ENCODE results near the gene EDARADD. TPM values are rescaled to one million over a fixed set of nuclear protein-coding genes. Genes with fewer than 3 reads are reported as not detected.

EDARADD gene
- total and polyA plus RNA-seq, 2 of the 8 experiments (the other 6 are each of a cell fraction or from before 2014, with no cell fraction given), result 3.4 to 6.1 TPM

GRCh38 chr1:236520445-236521005, 126.4 kb downstream of the EDARADD start:
- Histone ChIP-seq H3K23me2 (ENCODE audit: low read depth, low read length) (peaks cover 12% of the 10 kb centered on the region), H3K4ac (replicated peaks; ENCODE audit: insufficient read length, low read depth, low read length) (no peak overlapping the region), H3K4me2 (ENCODE audit: insufficient read depth in 1 of 2, low read depth in 2 of 2, low read length in 2 of 2) (no peak overlapping the region), H3K79me2 (ENCODE audit: control insufficient read depth in 1 of 2, insufficient read depth in 2 of 2, low read length in 2 of 2) (no peaks in the 10 kb centered on the region), H3K18ac (ENCODE audit: extremely low read depth, low read length) (no peak overlapping the region), H3K27ac (ENCODE audit: low read depth, low read length) (no peak overlapping the region), H4K20me1 (replicated peaks in 1 of 2; ENCODE audit: control insufficient read depth in 1 of 2, insufficient read depth in 2 of 2, low read length in 2 of 2) (no peaks in the 10 kb centered on the region), H3K56ac (replicated peaks; ENCODE audit: insufficient read length, low read depth, low read length) (no peak overlapping the region), H2AK5ac (ENCODE audit: low read depth, low read length) (no peak overlapping the region), H2BK5ac (ENCODE audit: low read depth, low read length) (no peak overlapping the region), H4K5ac (ENCODE audit: insufficient read length, low read depth, low read length) (no peak overlapping the region), H3K4me3 (ENCODE audit: extremely low read depth in 1 of 4, insufficient read depth in 2 of 4, low read depth in 3 of 4, low read length in 4 of 4) (no peak overlapping the region), H3K36me3 (ENCODE audit: control insufficient read depth in 2 of 4, insufficient read depth in 4 of 4, low read length in 3 of 4) (no peaks in the 10 kb centered on the region), H2BK15ac (ENCODE audit: low read length) (no peak overlapping the region), H4K91ac (replicated peaks; ENCODE audit: insufficient read length, low read length) (no peak overlapping the region), H3K9ac (replicated peaks in 1 of 4; ENCODE audit: extremely low read depth in 1 of 4, low read depth in 3 of 4, low read length in 3 of 4) (no peak overlapping the region), H3K14ac (ENCODE audit: insufficient read length) (no peak overlapping the region), H2BK20ac (ENCODE audit: low read length) (no peak overlapping the region), H3K79me1 (ENCODE audit: low read depth, low read length) (no peaks in the 10 kb centered on the region), H3K4me1 (replicated peaks in 1 of 4; ENCODE audit: control insufficient read depth in 3 of 4, insufficient read depth in 4 of 4, low read length in 3 of 4) (peaks cover 0 to 3% (median 1%) of the 10 kb centered on the region in 4 experiments; a peak in 5 of 7 replicates), H3K9me3 (ENCODE audit: insufficient read depth in 2 of 2, low read depth in 1 of 2, low read length in 1 of 2) (no peaks in the 10 kb centered on the region), H2BK120ac (replicated peaks; ENCODE audit: low read depth, low read length) (no peak overlapping the region), H4K8ac (ENCODE audit: extremely low read depth, insufficient read depth, low read length) (no peak overlapping the region), H2BK12ac (ENCODE audit: low read depth, low read length) (no peak overlapping the region), H3K27me3 (replicated peaks in 1 of 4; ENCODE audit: control insufficient read depth in 3 of 4, extremely low read depth in 1 of 4, insufficient read depth in 3 of 4, low read length in 3 of 4) (peaks cover 0 to 21% (median 11%) of the 10 kb centered on the region in 4 experiments; a peak in 5 of 7 replicates), H3K23ac (ENCODE audit: insufficient read length) (no peak overlapping the region), H2AFZ (ENCODE audit: low read length) (no peak overlapping the region)
- FAIRE-seq (no peak), DNase-seq (ENCODE audit: low read depth in 1 of 2, low spot score in 2 of 2) (no peak)
- WGBS, 2 experiments (ENCODE audit: extremely low coverage in 1 of 2, insufficient coverage in 1 of 2, insufficient read length in 1 of 2, insufficient replicate concordance in 2 of 2, low coverage in 1 of 2, low lambda C conversion rate in 2 of 2, missing lambda C conversion rate in 1 of 2), result 89% methylated on average over 4 of the region's 4 CpGs; no CpG with 5 or more reads in 1 of the 2 experiments
- ChIA-PET POLR2A (ENCODE audit: partially characterized antibody) (no interaction called here), CTCF (ENCODE audit: partially characterized antibody) (interaction anchor here (1.1 to 1.3 kb wide), 2 partner anchors 29 to 69 kb away, joined by 3 read pairs; no protein-coding TSS in a partner anchor)
- TF ChIP-seq CREB1 (IDR thresholded peaks at IDR 0.05) (no peak), ATF2 (IDR thresholded peaks at IDR 0.05; ENCODE audit: low read length) (no peak), ASH2L (IDR thresholded peaks at IDR 0.05; ENCODE audit: low read length) (no peak), GABPA (IDR thresholded peaks at IDR 0.05; ENCODE audit: borderline replicate concordance, insufficient read depth, low read length) (no peak), SP2 (IDR thresholded peaks at IDR 0.05; ENCODE audit: low read length) (no peak)
